K562 (cell line): ENCODE results near the gene KLHL22. TPM values are rescaled to one million over a fixed set of nuclear protein-coding genes. Genes with fewer than 3 reads are reported as not detected.

Experiments
- CCNT2 ChIP-seq: IDR thresholded peaks from 2 replicates; pipeline ENCODE4 v1.6.1; 2011; ENCODE audit warnings: borderline replicate concordance, low read depth, mild to moderate bottlenecking, moderate library complexity, mixed read lengths, low read length; ENCODE audit not compliant: insufficient read length; ENCODE audit errors: extremely low read depth
- DEAF1 ChIP-seq: fragments of 450-650 bp; formaldehyde crosslinking; IDR thresholded peaks from 2 replicates; pipeline ENCODE4 v1.4.0; 2020; ENCODE audit warnings: mild to moderate bottlenecking, moderate library complexity
- GTF2F1 ChIP-seq: IDR thresholded peaks from 2 replicates; pipeline ENCODE4 v1.6.1; 2011; ENCODE audit warnings: low read depth, low read length, improper control_type of control experiment
- MED1 ChIP-seq: sonication (generic); formaldehyde crosslinking; IDR thresholded peaks from 2 replicates; pipeline ENCODE4 v1.8.1; 2023; ENCODE audit warnings: missing genetic modification reagents, borderline replicate concordance
- MLX ChIP-seq, 2 experiments: fragments of 450-650 bp in 1 of 2; sonication (generic) in 1 of 2; formaldehyde crosslinking; conservative IDR thresholded peaks; 2 replicates each; pipeline versions ENCODE4 v1.4.0 to v1.8.1; 2020 to 2022; ENCODE audit warnings: mild to moderate bottlenecking in 1 of 2, missing genetic modification reagents in 1 of 2
- MYBL2 ChIP-seq, 2 experiments: fragments of 450-650 bp in 1 of 2; sonication (generic) in 1 of 2; formaldehyde crosslinking in 1 of 2; IDR thresholded peaks; 2 replicates each; pipeline versions ENCODE4 v1.6.1 to v1.8.1; 2017 to 2022; ENCODE audit warnings: borderline replicate concordance in 1 of 2, inconsistent platforms in 1 of 2, low read depth in 1 of 2, mild to moderate bottlenecking in 1 of 2, missing genetic modification reagents in 1 of 2, moderate library complexity in 1 of 2
- STAT5B ChIP-seq: fragments of 250-450 bp; sonication (Bioruptor Pico); IDR thresholded peaks from 2 replicates; pipeline ENCODE4 v1.8.0; 2021; ENCODE audit warnings: mild to moderate bottlenecking, inconsistent platforms
- ZNF584 ChIP-seq: fragments of 200-800 bp; sonication (Bioruptor generic); IDR thresholded peaks from 2 replicates; pipeline ENCODE4 v1.6.1; 2016; ENCODE audit warnings: low read depth, mild to moderate bottlenecking, missing genetic modification characterization, missing compliant biosample characterization
- polyA plus RNA-seq, 8 experiments: library from polyadenylated mRNA; depleted of rRNA in 4 of 8; stranded (reverse) in 5 of 8; unstranded in 3 of 8; fragments of >200 nt; fragmentation: Nextera tagmentation in 2 of 8; fragmentation: Illumina TruSeq in 1 of 8; extraction: Ambion mirVana in 2 of 8; extraction: Trizol in 1 of 8; gene quantifications; 2 replicates each; pipeline versions ENCODE4 v1.2.1 to v1.2.3, GENCODE V29; 2011 to 2014; ENCODE audit warnings: inconsistent platforms in 1 of 8, missing spikeins in 1 of 8
- total RNA-seq, 7 experiments: library from RNA; depleted of rRNA in 6 of 7; stranded (reverse); fragments of >200 nt in 6 of 7; fragmentation: Illumina TruSeq in 2 of 7; extraction: Trizol in 2 of 7; gene quantifications; 2 replicates each; pipeline versions ENCODE4 v1.2.1 to v1.2.3, GENCODE V29; 2011 to 2021; ENCODE audit warnings: low replicate concordance in 1 of 7

The KLHL22 gene
- total and polyA plus RNA-seq, 9 of the 15 experiments (the other 6 are each of a cell fraction or from before 2014, with no cell fraction given): 1.3 to 25.6 (median 15.2) TPM

- TF ChIP-seq MLX (CRISPR knock-in tag; conservative IDR thresholded peaks at IDR 0.05) (no peak; a peak in 1 of 4 replicates), DEAF1 (CRISPR knock-in tag) (no peak), CCNT2 (no peak), GTF2F1 (0 out of 2 replicates have a peak, but pooled peaks have one; percentile 48), ZNF584 (no peak), STAT5B (CRISPR knock-in tag) (no peak), MED1 (CRISPR knock-in tag) (no peak), MYBL2 (IDR thresholded peaks at IDR 0.05; ENCODE audit: low read depth) (no peak), MYBL2 (CRISPR knock-in tag; IDR thresholded peaks at IDR 0.05; ENCODE audit: borderline replicate concordance) (no peak)
Measured at GRCh38 chr22:20427104-20427944, 68.3 kb downstream of the KLHL22 start (continued).
